Panc1 (cell line): ENCODE results near the gene BCO1. TPM values are rescaled to one million over a fixed set of nuclear protein-coding genes. Genes with fewer than 3 reads are reported as not detected.

Experiments
- ATAC-seq: fragments of 200-7000 bp; cut with Tn5 transposase; 2 replicates; pipeline ENCODE4 v1.9.1; 2020; ENCODE audit warnings: mild to moderate bottlenecking, moderate library complexity
- BruUV-seq: library from RNA; stranded (reverse); fragments of 400-500 nt; replicated peaks from 2 replicates; lab custom pipeline; 2021; lab: Mats Ljungman, UMichigan
- CTCF ChIA-PET: fragments of 300-600 bp; sonication (Branson Sonifier 250); formaldehyde crosslinking; loops from one replicate; lab custom pipeline; 2022; ENCODE audit warnings: antibody characterized with exemption; lab: Charles Lee
- POLR2A ChIA-PET: fragments of 300-600 bp; sonication (Branson Sonifier 250); formaldehyde crosslinking; loops from one replicate; lab custom pipeline; 2022; ENCODE audit warnings: antibody characterized with exemption; lab: Charles Lee
- DNase-seq: peaks from one replicate; pipeline ENCODE4 v3.0.0-alpha.2; 2010; ENCODE audit warnings: low read depth, low spot score
- H3K27ac ChIP-seq: 2 replicates; pipeline ENCODE4 v1.5.1; 2011; ENCODE audit warnings: mild to moderate bottlenecking, low read length, inconsistent platforms
- H3K27me3 ChIP-seq: fragments of 200-500 bp; sonication (Bioruptor generic); 2 replicates; pipeline ENCODE4 v1.6.0; 2014; ENCODE audit warnings: low read length, inconsistent platforms; ENCODE audit not compliant: control insufficient read depth, insufficient read depth
- H3K36me3 ChIP-seq: fragments of 200-500 bp; sonication (Bioruptor generic); 2 replicates; pipeline ENCODE4 v1.5.1; 2014; ENCODE audit warnings: inconsistent platforms, mild to moderate bottlenecking, low read length, moderate library complexity; ENCODE audit not compliant: control insufficient read depth, insufficient read depth
- H3K4me1 ChIP-seq: 2 replicates; pipeline ENCODE4 v1.5.1; 2011; ENCODE audit warnings: inconsistent platforms, mild to moderate bottlenecking, low read length, moderate library complexity; ENCODE audit not compliant: control insufficient read depth, insufficient read depth
- H3K4me3 ChIP-seq, 2 experiments: 2 replicates each; pipeline ENCODE4 v1.5.1; 2011 to 2012; ENCODE audit warnings: low read depth in 2 of 2, low read length in 2 of 2, mild to moderate bottlenecking in 2 of 2, inconsistent platforms in 1 of 2, moderate library complexity in 1 of 2
- H3K9me3 ChIP-seq: fragments of 200-500 bp; sonication (Bioruptor generic); 2 replicates; pipeline ENCODE4 v1.5.1; 2014; ENCODE audit warnings: low read depth, mild to moderate bottlenecking, inconsistent platforms, low read length, moderate library complexity; ENCODE audit not compliant: control insufficient read depth, insufficient read depth
- CTCF ChIP-seq: fragments of 450-650 bp; IDR thresholded peaks from 2 replicates; pipeline ENCODE4 v1.5.1; 2017; ENCODE audit warnings: mild to moderate bottlenecking
- POLR2AphosphoS5 ChIP-seq: IDR thresholded peaks from 2 replicates; pipeline ENCODE4 v1.6.1; 2012; ENCODE audit warnings: mild to moderate bottlenecking, low read depth, low read length, moderate library complexity
- REST ChIP-seq, 2 experiments: IDR thresholded peaks; 2 replicates each; pipeline ENCODE4 v1.6.1; 2011 to 2012; ENCODE audit warnings: low read depth in 2 of 2, control low read depth in 1 of 2, low read length in 1 of 2, mild to moderate bottlenecking in 1 of 2, moderate library complexity in 1 of 2; ENCODE audit not compliant: insufficient read depth in 1 of 2
- SIN3A ChIP-seq: IDR thresholded peaks from 2 replicates; pipeline ENCODE4 v1.6.1; 2012; ENCODE audit warnings: low read depth, mild to moderate bottlenecking, low read length, moderate library complexity, borderline replicate concordance; ENCODE audit not compliant: insufficient read depth
- TCF7L2 ChIP-seq: IDR thresholded peaks from 2 replicates; pipeline ENCODE4 v1.6.1; 2011; ENCODE audit warnings: mild to moderate bottlenecking, low read depth, low read length, inconsistent platforms
- in situ Hi-C: cut with HindIII; loops from 2 replicates; pipeline ENCODE4 v1.10.0; 2016; ENCODE audit warnings: low sequenced_read_pairs, low pct_unique_long_range_greater_than_20kb
- intact Hi-C: fragments of 100-400 bp; cut with micrococcal nuclease; formaldehyde crosslinking; loops from one replicate; pipeline ENCODE4 v1.10.0; 2022; ENCODE audit not compliant: unreplicated experiment
- total RNA-seq: library from RNA; stranded (reverse); gene quantifications from one replicate; pipeline ENCODE4 v1.2.1, GENCODE V29; 2021; ENCODE audit not compliant: unreplicated experiment

BCO1 gene
- total RNA-seq, 1 experiment from 2014 or later: not detected

GRCh38 chr16:81292936-81293335, 54.4 kb downstream of the BCO1 start:
- CTCF ChIA-PET: no interaction called here
- H3K4me3 ChIP-seq: no peak overlapping the region
- intact Hi-C loops (no loop called here), in situ Hi-C loops (no loop called here)
- H3K27me3 ChIP-seq: no peaks in the 10 kb centered on the region
- no peak for ATAC-seq
- no peaks in the 10 kb centered on the region for H3K36me3 ChIP-seq
- POLR2A ChIA-PET: no interaction called here
- no peaks in the 10 kb centered on the region for H3K9me3 ChIP-seq
- TF ChIP-seq SIN3A (no peak), CTCF (no peak), REST (IDR thresholded peaks at IDR 0.05; ENCODE audit: insufficient read depth in 1 of 2, low read depth in 2 of 2, low read length in 1 of 2) (no peak), TCF7L2 (no peak), POLR2AphosphoS5 (no peak)
- no peaks in the 10 kb centered on the region for H3K4me1 ChIP-seq
- BruUV-seq: no TSS peak
- no peak overlapping the region for H3K27ac ChIP-seq
- no peak for DNase-seq

GRCh38 chr16:81293909-81294802, 55.7 kb downstream of the BCO1 start:
- Histone ChIP-seq H3K9me3 (no peaks in the 10 kb centered on the region), H3K27me3 (no peaks in the 10 kb centered on the region), H3K4me3 (no peak overlapping the region), H3K4me1 (no peaks in the 10 kb centered on the region), H3K27ac (no peak overlapping the region), H3K36me3 (no peaks in the 10 kb centered on the region)
- ATAC-seq (no peak), DNase-seq (no peak)
- no TSS peak for BruUV-seq
- TF ChIP-seq TCF7L2: no peak
- TF ChIP-seq POLR2AphosphoS5: no peak
- no peak for TF ChIP-seq REST (IDR thresholded peaks at IDR 0.05; ENCODE audit: insufficient read depth in 1 of 2, low read depth in 2 of 2, low read length in 1 of 2)
- no peak for TF ChIP-seq SIN3A
- TF ChIP-seq CTCF: no peak
- ChIA-PET CTCF (no interaction called here), POLR2A (no interaction called here)
- in situ Hi-C loops (no loop called here), intact Hi-C loops (no loop called here)
